HG03097 (cell line): Measurements from ENCODE around the gene MGAT4A.

Source experiments
- ATAC-seq: cut with Tn5 transposase; IDR thresholded peaks from one replicate; pipeline ENCODE4 v1.9.1; 2021; ENCODE audit not compliant: unreplicated experiment, low FRiP score

Gene MGAT4A

DNA sequence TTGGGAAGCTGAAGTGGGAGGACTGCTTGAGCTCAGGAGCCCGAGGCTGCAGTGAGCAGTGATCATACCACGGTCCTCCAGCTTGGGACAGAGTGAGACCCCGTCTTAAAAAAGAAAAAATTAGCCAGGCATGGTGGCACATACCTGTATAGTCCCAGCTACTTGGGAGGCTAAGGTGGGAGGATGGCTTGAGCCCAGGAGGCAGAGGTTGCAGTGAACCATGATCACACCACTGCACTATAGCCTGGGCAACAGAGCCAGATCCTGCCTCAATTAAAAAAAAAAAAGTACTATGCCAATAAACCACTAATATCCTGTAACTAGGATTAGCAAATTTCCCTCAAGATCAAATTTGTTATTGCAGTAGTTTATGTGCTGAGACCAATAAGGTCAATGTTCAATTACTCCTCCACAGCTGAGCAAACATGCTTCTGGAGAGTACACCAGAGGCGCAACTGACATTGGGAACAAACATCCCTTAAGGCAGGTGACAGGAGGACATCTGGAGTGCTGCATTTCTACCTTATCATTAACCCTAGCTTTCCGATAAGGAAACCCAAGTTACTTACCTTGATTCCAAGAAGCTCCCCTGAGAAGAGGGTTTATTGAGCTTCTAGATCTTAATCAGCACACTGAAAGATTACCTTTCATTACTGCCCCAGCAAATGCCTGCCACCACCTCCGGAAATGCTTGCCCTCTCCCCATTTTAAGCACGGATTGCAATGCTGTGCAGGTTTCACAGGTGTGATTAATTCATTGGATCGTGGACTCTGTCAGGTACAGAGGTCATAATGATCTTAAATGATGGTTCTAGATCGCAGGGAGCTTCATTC, 26.2 kb downstream of the MGAT4A start:
- no peak for ATAC-seq

DNA sequence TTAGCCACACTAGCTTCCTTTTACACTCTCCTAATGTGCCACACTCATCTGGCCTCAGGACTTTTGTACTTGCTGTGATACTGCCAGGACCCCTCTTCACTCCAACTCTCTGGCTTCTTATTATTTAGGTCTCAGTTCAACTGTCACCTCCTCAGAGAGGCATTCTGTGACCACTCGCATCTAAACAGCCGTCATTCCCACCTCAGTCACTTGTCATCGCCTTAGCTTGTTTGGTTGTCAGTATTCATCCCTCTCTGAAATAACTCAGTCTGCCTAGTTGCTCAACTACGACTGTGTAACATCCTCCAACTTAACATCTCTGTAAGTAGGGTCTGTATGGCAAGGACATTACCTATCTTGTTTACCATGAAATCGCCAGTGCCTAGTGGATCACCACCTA, 27.2 kb downstream of the MGAT4A start:
- ATAC-seq: no peak

- ATAC-seq: no peak
Measured at GRCh38 chr2:98702858-98703620, 27.9 kb downstream of the MGAT4A start.

GRCh38 chr2:98702127-98702802, 28.7 kb downstream of the MGAT4A start:
- ATAC-seq: no peak

DNA sequence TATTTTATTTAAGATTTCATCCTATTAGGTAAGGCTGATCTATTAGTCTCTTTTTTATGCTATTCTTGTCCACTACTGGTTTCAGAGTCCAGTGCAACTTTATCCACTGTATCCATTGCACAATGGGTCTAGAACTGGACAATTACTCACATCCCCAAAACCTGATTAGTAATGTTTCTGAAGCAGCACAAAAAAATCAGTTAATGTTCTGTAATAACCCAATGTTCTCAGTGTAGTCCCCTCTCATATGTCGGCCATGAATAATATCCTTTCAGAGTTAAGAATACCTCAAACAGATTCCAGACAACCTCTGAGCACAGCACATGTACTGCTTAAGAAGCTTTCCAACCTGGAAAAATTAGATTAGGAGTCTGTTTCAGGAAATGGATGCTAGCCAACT, 29.7 kb downstream of the MGAT4A start:
- ATAC-seq: no peak

DNA sequence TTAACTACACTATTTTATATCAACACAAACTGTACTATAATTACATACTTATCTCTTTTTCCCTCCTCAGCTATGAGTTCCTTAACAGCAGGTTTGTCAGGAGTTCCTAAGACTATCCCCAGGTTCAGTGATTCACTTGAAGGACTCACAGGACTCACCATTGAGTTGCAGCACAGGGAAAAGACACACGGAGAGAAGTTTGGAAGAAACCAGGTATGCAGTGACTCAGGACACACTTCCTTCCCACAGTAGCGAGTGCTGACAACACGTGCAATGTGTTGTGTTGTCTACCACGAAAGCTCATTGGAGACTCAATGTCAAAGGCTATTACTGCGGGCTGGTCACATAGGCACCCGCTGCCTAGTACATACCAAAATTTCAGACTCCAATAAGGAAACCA, 32.0 kb downstream of the MGAT4A start:
- ATAC-seq: no peak

GRCh38 chr2:98697651-98698337, 33.1 kb downstream of the MGAT4A start:
- no peak for ATAC-seq

DNA sequence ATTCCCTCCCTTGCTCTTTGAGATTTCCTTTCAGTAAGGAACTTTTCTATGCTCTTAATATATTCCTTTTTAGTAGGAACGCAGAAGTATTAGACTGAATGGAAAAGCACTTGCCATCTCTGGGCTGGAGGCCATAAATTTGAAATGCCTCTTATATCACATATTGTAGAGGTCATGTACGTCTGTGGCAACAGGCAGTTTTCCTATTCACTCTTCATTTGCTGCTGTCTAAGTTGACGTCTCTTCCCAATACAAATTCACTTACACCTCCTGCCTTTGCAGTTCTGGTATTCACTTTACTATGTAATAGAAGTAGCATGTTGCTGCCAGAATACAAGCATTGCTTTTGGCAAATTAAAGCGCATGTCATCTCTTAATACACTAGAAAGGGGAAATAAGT, 34.7 kb downstream of the MGAT4A start:
- no peak for ATAC-seq

DNA sequence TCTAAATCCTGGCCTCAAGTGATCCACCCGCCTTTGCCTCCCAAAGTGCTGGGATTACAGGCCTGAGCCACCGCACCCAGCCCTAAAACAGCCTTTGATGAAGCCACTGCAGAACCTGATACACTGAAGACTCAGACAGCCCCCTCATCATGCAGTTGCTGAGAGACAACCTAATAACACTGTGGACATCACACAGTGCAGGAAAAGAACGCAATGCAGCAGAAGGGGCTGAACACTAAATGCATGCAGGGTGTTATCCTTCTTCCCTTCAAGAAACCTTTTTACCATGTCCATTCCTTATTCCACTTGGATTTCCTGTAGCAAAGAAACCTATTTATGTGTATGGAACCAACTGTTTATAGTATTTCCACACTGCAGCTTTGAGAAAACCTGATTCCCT, 35.7 kb downstream of the MGAT4A start:
- no peak for ATAC-seq

DNA sequence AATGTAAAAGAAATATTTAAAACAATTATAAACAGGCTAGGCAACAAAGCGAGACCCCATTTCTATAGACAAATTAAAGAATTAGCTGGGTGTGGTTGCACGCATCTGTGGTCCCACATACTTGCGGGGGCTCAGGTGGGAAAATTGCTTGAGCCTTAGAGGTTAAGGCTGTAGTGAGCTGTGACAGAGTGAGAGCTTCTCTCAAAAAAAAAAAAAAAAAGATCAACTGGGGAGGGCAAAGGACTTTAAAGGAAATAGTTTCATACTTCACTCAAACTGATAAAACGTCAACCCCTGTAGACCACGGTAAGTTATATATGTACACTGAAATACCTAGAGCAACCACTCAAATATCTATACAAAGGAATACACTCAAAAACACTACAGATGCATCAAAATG, 37.5 kb downstream of the MGAT4A start:
- ATAC-seq: no peak

DNA sequence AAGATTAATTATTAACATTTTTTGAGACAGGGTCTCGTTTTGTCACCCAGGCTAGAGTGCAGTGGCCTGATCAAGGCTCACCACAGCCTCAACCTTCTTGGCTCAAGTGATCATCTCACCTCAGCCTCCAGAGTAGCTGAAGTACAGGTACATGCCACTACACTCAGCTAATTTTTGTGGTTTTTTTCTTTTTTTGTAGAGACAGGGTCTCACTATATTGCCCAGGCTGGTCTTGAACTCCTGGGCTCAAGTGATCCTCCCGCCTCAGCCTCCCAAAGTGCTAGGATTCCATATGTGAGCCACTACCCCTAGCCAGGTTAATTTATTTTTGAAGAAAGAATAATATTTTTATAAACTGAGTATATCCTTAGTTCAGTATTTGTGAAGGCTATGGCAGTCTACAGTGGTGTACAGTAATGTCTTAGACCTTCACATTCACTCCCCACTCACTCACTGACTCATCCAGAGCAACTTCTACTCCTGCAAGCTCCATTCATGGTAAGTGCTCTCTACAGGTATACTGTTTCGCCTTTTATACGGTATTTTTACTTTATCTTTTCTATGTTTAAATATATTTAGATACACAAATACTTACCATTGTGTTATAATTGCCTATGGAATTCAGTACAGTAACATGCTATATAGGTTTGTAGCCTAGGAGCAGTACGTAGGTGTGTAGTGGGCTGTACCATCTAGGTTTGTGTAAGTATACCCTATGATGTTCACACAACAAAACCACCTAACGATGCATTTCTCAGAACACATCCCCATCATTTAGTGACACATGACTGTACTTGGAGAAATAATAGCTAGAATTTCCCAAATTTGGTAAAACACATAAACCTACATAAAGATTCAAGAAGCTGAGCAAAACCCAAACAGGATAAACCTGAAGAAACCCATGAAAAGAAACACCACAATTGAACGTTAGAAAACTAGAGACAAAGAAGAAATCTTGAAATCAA, 38.6 kb downstream of the MGAT4A start:
- ATAC-seq: no peak

DNA sequence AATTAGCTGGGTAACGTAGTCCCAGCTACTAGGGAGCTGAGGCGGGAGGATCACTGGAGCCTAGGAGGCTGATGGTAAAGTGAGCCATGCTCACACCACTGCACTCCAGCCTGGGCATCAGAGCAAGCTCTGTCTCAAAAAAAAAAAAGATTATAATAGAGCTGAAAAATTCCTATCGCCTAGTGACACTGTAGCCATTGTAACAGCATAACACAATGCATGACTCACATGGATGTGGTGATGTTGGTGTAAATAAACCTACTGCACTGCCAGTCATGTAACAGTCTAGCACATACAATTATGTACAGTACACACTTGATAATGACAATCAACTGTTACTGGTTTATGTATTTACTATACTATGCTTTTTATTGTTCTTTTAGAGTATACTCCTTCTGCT, 39.6 kb downstream of the MGAT4A start:
- ATAC-seq: no peak

- ATAC-seq: no peak
Measured at GRCh38 chr2:98685930-98686887, 44.7 kb downstream of the MGAT4A start.

- no peak for ATAC-seq
Measured at GRCh38 chr2:98683728-98684127, 47.2 kb downstream of the MGAT4A start.

- ATAC-seq: no peak
Measured at GRCh38 chr2:98676742-98677141, 54.2 kb downstream of the MGAT4A start.

GRCh38 chr2:98674233-98674964, 56.5 kb downstream of the MGAT4A start:
- ATAC-seq: no peak

DNA sequence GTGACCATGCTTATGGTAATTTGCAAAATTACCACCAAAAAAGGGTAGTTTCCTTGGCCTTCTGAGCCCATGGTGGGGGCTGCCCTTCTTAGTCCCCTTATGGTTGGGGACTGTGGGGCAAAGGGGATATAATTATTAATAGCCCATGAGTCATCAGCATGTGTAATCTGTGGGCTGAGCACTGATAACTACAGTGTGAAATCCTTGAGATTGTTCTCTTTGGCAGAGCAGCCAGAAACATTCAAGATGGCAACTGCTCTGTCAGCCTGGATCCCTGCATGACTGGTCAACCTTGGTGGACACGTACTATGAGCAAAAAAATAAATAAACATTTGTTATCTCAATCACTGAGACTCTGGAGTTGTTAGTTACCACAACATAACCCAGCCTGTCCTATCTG, 61.3 kb downstream of the MGAT4A start:
- no peak for ATAC-seq

GRCh38 chr2:98665677-98666076, 65.3 kb downstream of the MGAT4A start:
- no peak for ATAC-seq
